Fibroblast of the aortic adventitia (primary cell): ENCODE data around the gene EPHB1. TPM values are rescaled to one million over a fixed set of nuclear protein-coding genes. Genes with fewer than 3 reads are reported as not detected.
"Not testable (repeated sequence)": the region's sequence is repeated elsewhere in the genome, so short reads cannot be mapped to it uniquely, and the experiment has no call there.

ENCODE experiments used
- DNase-seq: peaks from one replicate; pipeline ENCODE4 v3.0.0-alpha.2; 2010; ENCODE audit warnings: low read depth
- H3K4me3 ChIP-seq: 2 replicates; pipeline ENCODE4 v1.5.1; 2011; ENCODE audit warnings: low read depth, mild to moderate bottlenecking, control low read depth, low read length, moderate library complexity
- total RNA-seq: library from RNA; depleted of rRNA; stranded (reverse); fragments of >200 nt; gene quantifications from 2 replicates; pipeline ENCODE4 v1.2.3, GENCODE V29; 2012; ENCODE audit warnings: low replicate concordance
- TF ChIP-seq, protein P1 (sequence below): IDR thresholded peaks from 2 replicates; pipeline ENCODE4 v1.5.1; 2011; ENCODE audit warnings: mild to moderate bottlenecking, low read length, control low read depth, inconsistent platforms; ENCODE audit not compliant: insufficient read depth

Gene EPHB1
- total RNA-seq, 1 donor: 1.2 TPM

DNA sequence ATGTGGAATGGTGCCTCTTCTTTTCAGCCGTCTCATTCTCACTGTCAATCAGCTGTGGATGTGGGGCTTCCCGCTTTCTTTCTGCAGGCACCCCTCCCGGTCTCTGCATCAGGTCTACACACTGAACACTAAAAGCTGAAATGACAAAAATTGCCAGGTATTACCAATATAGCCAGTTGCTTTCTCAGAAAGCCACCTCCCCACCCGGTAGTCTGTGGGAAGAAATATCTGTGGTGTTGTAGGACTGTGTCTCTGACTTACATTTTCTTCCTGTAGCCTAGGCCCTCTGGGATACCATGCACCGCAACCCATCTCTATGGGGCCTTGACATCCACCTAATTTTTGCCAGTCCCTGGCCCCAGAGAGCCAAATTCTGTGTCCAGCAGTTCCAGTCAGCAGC, 19.2 kb upstream of the EPHB1 start:
- no peak overlapping the region for H3K4me3 ChIP-seq
- TF ChIP-seq, protein P1, sequence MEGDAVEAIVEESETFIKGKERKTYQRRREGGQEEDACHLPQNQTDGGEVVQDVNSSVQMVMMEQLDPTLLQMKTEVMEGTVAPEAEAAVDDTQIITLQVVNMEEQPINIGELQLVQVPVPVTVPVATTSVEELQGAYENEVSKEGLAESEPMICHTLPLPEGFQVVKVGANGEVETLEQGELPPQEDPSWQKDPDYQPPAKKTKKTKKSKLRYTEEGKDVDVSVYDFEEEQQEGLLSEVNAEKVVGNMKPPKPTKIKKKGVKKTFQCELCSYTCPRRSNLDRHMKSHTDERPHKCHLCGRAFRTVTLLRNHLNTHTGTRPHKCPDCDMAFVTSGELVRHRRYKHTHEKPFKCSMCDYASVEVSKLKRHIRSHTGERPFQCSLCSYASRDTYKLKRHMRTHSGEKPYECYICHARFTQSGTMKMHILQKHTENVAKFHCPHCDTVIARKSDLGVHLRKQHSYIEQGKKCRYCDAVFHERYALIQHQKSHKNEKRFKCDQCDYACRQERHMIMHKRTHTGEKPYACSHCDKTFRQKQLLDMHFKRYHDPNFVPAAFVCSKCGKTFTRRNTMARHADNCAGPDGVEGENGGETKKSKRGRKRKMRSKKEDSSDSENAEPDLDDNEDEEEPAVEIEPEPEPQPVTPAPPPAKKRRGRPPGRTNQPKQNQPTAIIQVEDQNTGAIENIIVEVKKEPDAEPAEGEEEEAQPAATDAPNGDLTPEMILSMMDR: no peak
- no peak for DNase-seq

DNA sequence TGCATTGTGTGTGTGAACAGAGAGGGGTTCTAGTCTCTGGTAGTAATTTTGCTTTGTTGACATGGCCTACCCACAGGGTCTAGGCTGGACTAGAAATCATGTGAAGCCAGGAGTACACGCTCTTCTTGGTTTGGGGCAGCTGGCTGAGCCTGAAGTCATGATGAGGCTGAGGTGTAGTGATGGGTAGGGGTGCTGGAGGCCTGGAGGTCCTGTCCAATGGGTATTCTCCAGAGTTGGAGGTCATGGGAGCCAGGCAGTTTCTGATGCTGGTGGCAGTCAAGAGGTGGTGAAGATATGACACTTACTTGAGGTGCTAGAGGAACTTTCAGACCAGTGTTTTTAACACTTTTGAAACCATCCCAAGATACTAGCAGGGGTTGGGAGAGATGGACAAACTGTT, 18.5 kb upstream of the EPHB1 start:
- H3K4me3 ChIP-seq: no peak overlapping the region
- no peak for DNase-seq
- TF ChIP-seq, protein P1: no peak

DNA sequence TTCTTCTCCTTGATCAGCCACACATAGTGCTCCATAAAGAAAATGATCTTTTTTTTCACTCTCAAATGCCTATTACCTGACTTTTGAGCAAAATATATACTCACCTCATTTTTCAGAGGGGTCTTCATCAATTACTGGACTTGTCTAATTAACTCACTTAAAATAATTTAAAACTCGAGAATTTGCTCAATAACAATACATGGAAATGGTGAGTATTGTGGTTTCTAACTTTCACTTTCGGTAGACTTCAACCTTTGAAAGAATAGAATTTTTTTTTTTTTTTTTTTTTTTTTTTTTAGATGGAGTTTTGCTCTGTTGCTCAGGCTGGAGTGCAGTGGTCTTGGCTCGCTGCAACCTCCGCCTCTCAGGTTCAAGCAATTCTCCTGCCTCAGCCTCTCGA, 17.7 kb upstream of the EPHB1 start:
- no peak overlapping the region for H3K4me3 ChIP-seq
- no peak for DNase-seq
- TF ChIP-seq, protein P1: no peak

- not testable (repeated sequence) for DNase-seq
Observed at GRCh38 chr3:134788283-134788682, 6.8 kb upstream of the EPHB1 start.

GRCh38 chr3:134790065-134790464, 5.0 kb upstream of the EPHB1 start:
- no peak overlapping the region for H3K4me3 ChIP-seq
- no peak for DNase-seq
- TF ChIP-seq, protein P1: no peak

More at GRCh38 chr3:134788283-134788682, 6.8 kb upstream of the EPHB1 start:
- not testable (repeated sequence) for H3K4me3 ChIP-seq

- no peak for DNase-seq
- H3K4me3 ChIP-seq: no peak overlapping the region
- TF ChIP-seq, protein P1: no peak
Observed at GRCh38 chr3:134791992-134792391, 3.1 kb upstream of the EPHB1 start.

- no peak overlapping the region for H3K4me3 ChIP-seq
- DNase-seq: no peak
- TF ChIP-seq, protein P1: no peak
Observed at GRCh38 chr3:134792700-134793099, 2.4 kb upstream of the EPHB1 start.
